Stimulated activated CD8-positive, alpha-beta memory T cell treated with anti-CD3 and anti-CD28 coated beads, Interleukin-4, amount 100 ng/mL, for 24 hours (primary cell): ENCODE results near the gene ICE1.

Experiments
- DNase-seq: peaks from one replicate; pipeline ENCODE4 v3.0.0-alpha.2; 2020; ENCODE audit warnings: low read depth

ICE1 gene

DNA sequence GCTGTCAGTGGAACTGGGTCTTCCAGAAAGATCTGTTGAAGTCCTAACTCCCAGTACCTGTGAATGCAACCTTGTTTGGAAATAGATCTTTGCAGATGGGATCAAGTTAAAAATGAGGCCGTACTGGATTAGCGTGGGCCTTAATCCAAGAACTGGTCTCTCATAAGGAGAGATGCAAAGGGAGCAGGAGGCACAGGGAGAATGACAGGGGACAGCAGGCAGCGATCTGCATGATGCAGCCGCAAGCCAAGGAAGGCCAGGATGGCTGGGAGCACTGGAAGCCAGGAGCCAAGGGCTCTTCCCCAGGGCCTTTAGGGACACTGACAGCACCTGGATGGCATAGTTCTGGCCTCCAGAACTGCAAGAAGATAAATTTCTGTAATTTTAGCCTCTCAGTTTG, 114.4 kb downstream of the ICE1 start:
- DNase-seq: no peak

DNA sequence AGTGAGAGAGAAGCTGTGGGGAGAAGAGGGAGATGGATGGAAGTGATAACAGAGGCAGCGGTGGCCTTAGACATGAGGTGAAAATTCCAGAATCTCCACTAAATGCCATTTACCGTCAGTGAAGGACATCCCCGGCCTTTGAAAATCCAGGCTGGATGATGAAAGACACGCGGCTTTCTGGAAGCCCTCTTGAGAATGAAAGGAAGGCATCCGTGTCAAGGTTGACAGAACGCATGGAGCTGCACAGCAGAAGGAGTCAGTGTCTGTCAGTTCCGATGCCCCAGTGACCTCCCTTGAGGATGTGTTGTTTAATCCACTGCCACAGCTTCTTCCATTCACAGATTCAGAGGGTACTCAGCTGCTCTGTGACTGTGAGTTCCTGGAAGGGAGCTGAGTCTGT, 114.9 kb downstream of the ICE1 start:
- no peak for DNase-seq

DNA sequence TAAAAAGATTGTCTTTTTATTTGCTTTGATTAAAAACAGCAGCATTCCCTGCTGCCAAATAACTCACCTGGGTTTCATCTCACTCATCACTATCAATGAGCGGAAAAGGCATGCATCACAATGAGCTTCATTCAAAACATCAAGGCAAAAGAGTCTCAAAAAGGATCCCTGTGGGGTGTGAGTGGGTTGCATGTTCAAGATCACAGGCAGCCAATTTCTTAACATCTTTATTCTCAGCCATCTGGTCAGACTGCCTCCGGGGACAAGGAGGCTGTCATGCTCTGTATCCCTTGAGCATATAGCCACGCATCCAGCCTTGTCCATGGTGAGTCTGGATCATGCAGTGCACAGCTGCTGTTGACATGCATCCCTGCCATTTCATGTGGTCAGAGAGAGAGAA, 117.1 kb downstream of the ICE1 start:
- no peak for DNase-seq
